H1 (cell line): ENCODE measurements around the gene RAB22A. TPM values are rescaled to one million over a fixed set of nuclear protein-coding genes. Genes with fewer than 3 reads are reported as not detected.
A peak's percentile ranks its signal among the peaks of the same experiment; 100 is the strongest.

ENCODE experiments used
- CTCF ChIA-PET: fragments of 300-600 bp; sonication (Branson Sonifier 250); formaldehyde crosslinking; loops from one replicate; lab custom pipeline; 2021; ENCODE audit not compliant: partially characterized antibody; lab: Charles Lee
- POLR2A ChIA-PET: fragments of 300-600 bp; sonication (Branson Sonifier 250); formaldehyde crosslinking; loops from one replicate; lab custom pipeline; 2021; ENCODE audit warnings: inconsistent platforms; ENCODE audit not compliant: partially characterized antibody; lab: Charles Lee
- DNase-seq, 2 experiments: peaks; one replicate each; pipeline versions ENCODE4 v3.0.0 to v3.0.0-alpha.2; 2010 to 2022; ENCODE audit warnings: low spot score in 2 of 2, low read depth in 1 of 2, mixed read lengths in 1 of 2
- FAIRE-seq: peaks from 2 replicates; lab custom pipeline; 2011; peaks lifted over from hg19 to GRCh38; lab: Jason Lieb, UNC
- H2AFZ ChIP-seq: 2 replicates; pipeline ENCODE4 v1.8.1; 2012; ENCODE audit warnings: low read length, inconsistent platforms
- H2AK5ac ChIP-seq: 2 replicates; pipeline ENCODE4 v1.6.1; 2013; ENCODE audit warnings: low read depth, low read length
- H2BK120ac ChIP-seq: replicated peaks from 2 replicates; pipeline ENCODE3; 2013; ENCODE audit warnings: low read depth, low read length, inconsistent platforms
- H2BK12ac ChIP-seq: 2 replicates; pipeline ENCODE4 v1.6.1; 2013; ENCODE audit warnings: low read depth, low read length
- H2BK15ac ChIP-seq: 2 replicates; pipeline ENCODE4 v1.6.1; 2013; ENCODE audit warnings: low read length
- H2BK20ac ChIP-seq: 2 replicates; pipeline ENCODE4 v1.6.1; 2013; ENCODE audit warnings: low read length
- H2BK5ac ChIP-seq: 2 replicates; pipeline ENCODE4 v1.6.1; 2013; ENCODE audit warnings: low read depth, low read length
- H3K14ac ChIP-seq: 2 replicates; pipeline ENCODE4 v1.6.1; 2013; ENCODE audit warnings: inconsistent platforms; ENCODE audit not compliant: insufficient read length
- H3K18ac ChIP-seq: 2 replicates; pipeline ENCODE4 v1.6.1; 2013; ENCODE audit warnings: low read length; ENCODE audit errors: extremely low read depth
- H3K23ac ChIP-seq: 2 replicates; pipeline ENCODE4 v1.6.1; 2013; ENCODE audit warnings: inconsistent platforms; ENCODE audit not compliant: insufficient read length
- H3K23me2 ChIP-seq: 2 replicates; pipeline ENCODE4 v1.6.1; 2013; ENCODE audit warnings: low read depth, low read length
- H3K27ac ChIP-seq: 2 replicates; pipeline ENCODE4 v1.6.1; 2011; ENCODE audit warnings: low read depth, low read length, inconsistent platforms
- H3K27me3 ChIP-seq, 4 experiments: replicated peaks in 1 of 4; 1 replicate in 1 of 4; 2 replicates in 3 of 4; pipeline versions ENCODE4 v1.6.1 to v1.8.1; 2011 to 2013; ENCODE audit warnings: low read length in 3 of 4, mild to moderate bottlenecking in 3 of 4, inconsistent platforms in 2 of 4, mixed read lengths in 2 of 4, moderate library complexity in 1 of 4; ENCODE audit not compliant: control insufficient read depth in 3 of 4, insufficient read depth in 3 of 4; ENCODE audit errors: extremely low read depth in 1 of 4
- H3K36me3 ChIP-seq, 4 experiments: 2 replicates each; pipeline versions ENCODE4 v1.6.1 to v1.8.1; 2011 to 2013; ENCODE audit warnings: mild to moderate bottlenecking in 4 of 4, low read length in 3 of 4, moderate library complexity in 2 of 4, control low read depth in 1 of 4, inconsistent platforms in 1 of 4; ENCODE audit not compliant: insufficient read depth in 4 of 4, control insufficient read depth in 2 of 4
- H3K4ac ChIP-seq: replicated peaks from 2 replicates; pipeline ENCODE3; 2013; ENCODE audit warnings: low read length, low read depth, mixed read lengths, inconsistent platforms; ENCODE audit not compliant: insufficient read length
- H3K4me1 ChIP-seq, 4 experiments: replicated peaks in 1 of 4; 1 replicate in 1 of 4; 2 replicates in 3 of 4; pipeline versions ENCODE4 v1.6.1 to v1.8.1; 2011 to 2013; ENCODE audit warnings: low read length in 3 of 4, inconsistent platforms in 2 of 4, mixed read lengths in 1 of 4; ENCODE audit not compliant: insufficient read depth in 4 of 4, control insufficient read depth in 3 of 4
- H3K4me2 ChIP-seq, 2 experiments: 2 replicates each; pipeline versions ENCODE4 v1.6.1 to v1.8.1; 2011 to 2013; ENCODE audit warnings: low read depth in 2 of 2, low read length in 2 of 2, control low read depth in 1 of 2, inconsistent platforms in 1 of 2, mild to moderate bottlenecking in 1 of 2; ENCODE audit not compliant: insufficient read depth in 1 of 2
- H3K4me3 ChIP-seq, 4 experiments: fragments of 200-600, 300-600 bp in 1 of 4; sonication (generic), shearing (Covaris generic), sonication (Bioruptor Twin) in 1 of 4; 2 replicates each; pipeline versions ENCODE4 v1.5.1 to v1.8.1; 2011 to 2016; ENCODE audit warnings: low read length in 4 of 4, low read depth in 3 of 4, control low read depth in 2 of 4, inconsistent platforms in 2 of 4, mild to moderate bottlenecking in 2 of 4, mixed read lengths in 1 of 4, moderate library complexity in 1 of 4; ENCODE audit not compliant: insufficient read depth in 2 of 4; ENCODE audit errors: extremely low read depth in 1 of 4
- H3K56ac ChIP-seq: replicated peaks from 2 replicates; pipeline ENCODE3; 2013; ENCODE audit warnings: low read depth, mild to moderate bottlenecking, mixed read lengths, low read length, inconsistent platforms; ENCODE audit not compliant: insufficient read length
- H3K79me1 ChIP-seq: 2 replicates; pipeline ENCODE4 v1.6.1; 2013; ENCODE audit warnings: low read depth, low read length, control low read depth
- H3K79me2 ChIP-seq, 2 experiments: 2 replicates each; pipeline versions ENCODE4 v1.6.1 to v1.8.1; 2012 to 2013; ENCODE audit warnings: low read length in 2 of 2, mild to moderate bottlenecking in 2 of 2, inconsistent platforms in 1 of 2; ENCODE audit not compliant: insufficient read depth in 2 of 2, control insufficient read depth in 1 of 2
- H3K9ac ChIP-seq, 4 experiments: replicated peaks in 1 of 4; 1 replicate in 1 of 4; 2 replicates in 3 of 4; pipeline versions ENCODE4 v1.6.1 to v1.8.1; 2011 to 2013; ENCODE audit warnings: low read depth in 3 of 4, low read length in 3 of 4, control low read depth in 2 of 4, mild to moderate bottlenecking in 2 of 4, moderate library complexity in 2 of 4, inconsistent platforms in 1 of 4; ENCODE audit errors: extremely low read depth in 1 of 4
- H3K9me3 ChIP-seq, 2 experiments: 2 replicates each; pipeline versions ENCODE4 v1.6.1 to v1.8.1; 2012 to 2013; ENCODE audit warnings: mild to moderate bottlenecking in 2 of 2, moderate library complexity in 2 of 2, control low read depth in 1 of 2, inconsistent platforms in 1 of 2, low read depth in 1 of 2, low read length in 1 of 2, mixed read lengths in 1 of 2; ENCODE audit not compliant: insufficient read depth in 2 of 2
- H4K20me1 ChIP-seq, 2 experiments: replicated peaks in 1 of 2; 2 replicates each; pipeline versions ENCODE3 to v1.8.1; 2011 to 2013; ENCODE audit warnings: inconsistent platforms in 2 of 2, low read length in 2 of 2, mild to moderate bottlenecking in 1 of 2; ENCODE audit not compliant: insufficient read depth in 2 of 2, control insufficient read depth in 1 of 2
- H4K5ac ChIP-seq: 2 replicates; pipeline ENCODE4 v1.6.1; 2013; ENCODE audit warnings: low read length, low read depth, mixed read lengths, inconsistent platforms; ENCODE audit not compliant: insufficient read length
- H4K8ac ChIP-seq: 2 replicates; pipeline ENCODE4 v1.8.0; 2013; ENCODE audit warnings: mild to moderate bottlenecking, moderate library complexity, low read length, inconsistent platforms; ENCODE audit not compliant: insufficient read depth; ENCODE audit errors: extremely low read depth
- H4K91ac ChIP-seq: replicated peaks from 2 replicates; pipeline ENCODE3; 2013; ENCODE audit warnings: low read length, mixed read lengths, inconsistent platforms; ENCODE audit not compliant: insufficient read length
- ATF3 ChIP-seq: IDR thresholded peaks from 2 replicates; pipeline ENCODE4 v1.6.1; 2011; ENCODE audit warnings: low read depth, mild to moderate bottlenecking, low read length; ENCODE audit not compliant: insufficient read depth
- BACH1 ChIP-seq: IDR thresholded peaks from 2 replicates; pipeline ENCODE4 v1.6.1; 2012; ENCODE audit warnings: low read length, improper control_type of control experiment
- JUN ChIP-seq: IDR thresholded peaks from 2 replicates; pipeline ENCODE4 v1.6.1; 2011; ENCODE audit warnings: low read depth, mild to moderate bottlenecking, improper control_type of control experiment, low read length
- KDM4A ChIP-seq: IDR thresholded peaks from one replicate; pipeline ENCODE4 v1.7.1; 2012; ENCODE audit warnings: low read depth, mild to moderate bottlenecking, moderate library complexity, low read length, inconsistent platforms; ENCODE audit not compliant: severe bottlenecking
- KDM5A ChIP-seq: fragments of 200-600 bp; IDR thresholded peaks from 2 replicates; pipeline ENCODE4 v1.7.1; 2012; ENCODE audit warnings: mild to moderate bottlenecking, low read length, inconsistent platforms, mixed read lengths
- NRF1 ChIP-seq: IDR thresholded peaks from 2 replicates; pipeline ENCODE4 v1.6.1; 2011; ENCODE audit warnings: mild to moderate bottlenecking, low read depth, low read length, improper control_type of control experiment
- PHF8 ChIP-seq: fragments of 200-600 bp; sonication (generic); conservative IDR thresholded peaks from 2 replicates; pipeline ENCODE4 v1.7.1; 2012; ENCODE audit warnings: low read depth, mild to moderate bottlenecking, inconsistent platforms, low read length, moderate library complexity
- RAD21 ChIP-seq, 2 experiments: IDR thresholded peaks in 1 of 2; conservative IDR thresholded peaks in 1 of 2; 2 replicates each; pipeline ENCODE4 v1.6.1; 2011; ENCODE audit warnings: low read depth in 2 of 2, low read length in 2 of 2, improper control_type of control experiment in 1 of 2, inconsistent platforms in 1 of 2, mild to moderate bottlenecking in 1 of 2, moderate library complexity in 1 of 2
- RFX5 ChIP-seq: IDR thresholded peaks from 2 replicates; pipeline ENCODE4 v1.6.1; 2011; ENCODE audit warnings: low read depth, low read length, improper control_type of control experiment, borderline replicate concordance
- SIN3A ChIP-seq, 2 experiments: IDR thresholded peaks in 1 of 2; conservative IDR thresholded peaks in 1 of 2; 2 replicates each; pipeline ENCODE4 v1.6.1; 2011 to 2012; ENCODE audit warnings: low read length in 2 of 2, improper control_type of control experiment in 1 of 2, low read depth in 1 of 2, mild to moderate bottlenecking in 1 of 2
- TBP ChIP-seq: IDR thresholded peaks from 2 replicates; pipeline ENCODE4 v1.6.1; 2011; ENCODE audit warnings: low read depth, low read length, improper control_type of control experiment
- TCF12 ChIP-seq: IDR thresholded peaks from 2 replicates; pipeline ENCODE4 v1.6.1; 2011; ENCODE audit warnings: low read depth, mild to moderate bottlenecking, low read length
- TEAD4 ChIP-seq: IDR thresholded peaks from 2 replicates; pipeline ENCODE4 v1.6.1; 2012; ENCODE audit warnings: low read depth, low read length, inconsistent platforms, mixed read lengths
- WGBS, 2 experiments: shearing (Covaris generic) in 1 of 2; methylation state at CpG; one replicate each; pipeline versions ENCODE4 v1.1.6 to v1.1.7; 2013 to 2015; ENCODE audit warnings: low lambda C conversion rate in 2 of 2, mixed read lengths in 2 of 2, inconsistent platforms in 1 of 2, low coverage in 1 of 2, missing lambda C conversion rate in 1 of 2; ENCODE audit not compliant: insufficient replicate concordance in 2 of 2, insufficient coverage in 1 of 2, insufficient read length in 1 of 2; ENCODE audit errors: extremely low coverage in 1 of 2, missing lambda C conversion rate in 1 of 2; 5-methylcytosine and 5-hydroxymethylcytosine counted together
- polyA plus RNA-seq, 7 experiments: library from polyadenylated mRNA; depleted of rRNA in 3 of 7; stranded (reverse) in 5 of 7; unstranded in 2 of 7; fragments of >200 nt in 5 of 7; fragments of 200-250 nt in 2 of 7; gene quantifications; 1 replicate in 5 of 7; 2 replicates in 1 of 7; 4 replicates in 1 of 7; pipeline versions ENCODE4 v1.2.1 to v1.2.3, GENCODE V29; 2011 to 2013; ENCODE audit warnings: missing spikeins in 2 of 7, mixed read lengths in 2 of 7
- total RNA-seq: library from RNA; stranded (reverse); fragmentation: NEBNext Ultra II Directional; extraction: Animal tissue kit (Norgen Biotek cat#: 25700); gene quantifications from 2 replicates; pipeline ENCODE4 v1.2.1, GENCODE V29; 2021

Gene RAB22A
- total and polyA plus RNA-seq, 2 of the 8 experiments (the other 6 are each of a cell fraction or from before 2014, with no cell fraction given) = 3.1 to 6.6 TPM

DNA sequence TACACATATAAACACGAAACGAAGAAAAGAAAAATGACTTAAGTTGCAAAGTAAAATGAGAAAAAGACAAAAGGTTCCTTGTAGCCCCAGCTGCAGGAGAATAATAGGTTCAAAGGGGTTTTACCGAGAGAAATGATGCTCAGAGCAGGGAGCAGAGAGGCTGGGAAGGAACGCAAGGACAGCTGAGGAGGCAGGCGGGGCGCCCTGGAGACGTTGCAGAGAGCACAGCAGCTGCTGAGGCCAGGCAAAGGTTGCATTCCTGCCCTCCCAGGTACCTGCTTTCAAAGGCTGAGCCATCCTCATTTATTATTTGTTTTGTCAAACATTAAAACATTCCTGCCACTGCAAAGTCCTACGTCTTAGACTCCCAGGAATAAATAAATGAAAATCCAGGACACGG lies 63.3 kb downstream of the RAB22A start:
- ChIA-PET CTCF (interaction anchor here (0.6 to 1.4 kb wide), 3 partner anchors 136 to 329 kb away, joined by 3 to 5 read pairs (median 5); no protein-coding TSS in a partner anchor), POLR2A (interaction anchor here (0.9 to 1.5 kb wide), 2 partner anchors 9 to 247 kb away, joined by 3 read pairs; no protein-coding TSS in a partner anchor)
- H3K4me3 ChIP-seq = no peak overlapping the region
- H3K9me3 ChIP-seq = no peaks in the 10 kb centered on the region
- H2BK120ac ChIP-seq = no peak overlapping the region
- no peaks in the 10 kb centered on the region for H4K20me1 ChIP-seq
- H3K23ac ChIP-seq = no peak overlapping the region
- no peak overlapping the region for H3K9ac ChIP-seq
- 32% methylated on average over 9 of the region's 9 CpGs; no CpG with 5 or more reads in 1 of the 2 experiments for WGBS, 2 experiments
- no peak overlapping the region for H2BK12ac ChIP-seq
- H4K91ac ChIP-seq = no peak overlapping the region
- H2AK5ac ChIP-seq = no peak overlapping the region
- H3K4ac ChIP-seq = no peak overlapping the region
- FAIRE-seq = peak; percentile 88
- H2BK15ac ChIP-seq = no peak overlapping the region
- peaks cover 5% of the 10 kb centered on the region; the same call in 1 of the 2 replicates for H3K23me2 ChIP-seq
- no peak overlapping the region for H3K56ac ChIP-seq
- H4K5ac ChIP-seq = no peak overlapping the region
- no peaks in the 10 kb centered on the region for H3K79me1 ChIP-seq
- no peak overlapping the region for H2BK5ac ChIP-seq
- no peak overlapping the region for H3K14ac ChIP-seq
- H3K4me2 ChIP-seq = no peak overlapping the region
- no peaks in the 10 kb centered on the region for H3K27me3 ChIP-seq
- no peak overlapping the region for H2BK20ac ChIP-seq
- H3K79me2 ChIP-seq = no peaks in the 10 kb centered on the region
- no peak overlapping the region for H3K27ac ChIP-seq
- H3K36me3 ChIP-seq = no peaks in the 10 kb centered on the region
- H4K8ac ChIP-seq = no peak overlapping the region
- H2AFZ ChIP-seq = no peak overlapping the region
- peak overlapping the region; percentile 51; the same call in 1 of the 2 replicates for H3K18ac ChIP-seq
- H3K4me1 ChIP-seq = peaks cover 14 to 28% (median 22%) of the 10 kb centered on the region in 4 experiments
- DNase-seq = peak in 1 of 2 experiments; percentile 58
- TF ChIP-seq JUN = no peak
- no peak for TF ChIP-seq KDM5A
- no peak for TF ChIP-seq BACH1
- TF ChIP-seq KDM4A = no peak
- peak in 1 of 2 experiments; percentile 74; a peak in 2 of 4 replicates for TF ChIP-seq SIN3A (conservative IDR thresholded peaks at IDR 0.05 in 1 of 2, IDR thresholded peaks at IDR 0.05 in 1 of 2; ENCODE audit: low read depth in 1 of 2, low read length in 2 of 2)
- no peak; a peak in 1 of 4 replicates for TF ChIP-seq RAD21 (IDR thresholded peaks at IDR 0.05 in 1 of 2, conservative IDR thresholded peaks at IDR 0.05 in 1 of 2; ENCODE audit: low read depth in 2 of 2, low read length in 2 of 2)
- peak; percentile 87 for TF ChIP-seq TEAD4
- no peak for TF ChIP-seq NRF1
- TF ChIP-seq PHF8 = no peak
- no peak for TF ChIP-seq ATF3
- TF ChIP-seq TCF12 = peak; percentile 59; the same call in 1 of the 2 replicates
- peak; percentile 37; the same call in 1 of the 2 replicates for TF ChIP-seq TBP
- no peak for TF ChIP-seq RFX5
